A549 (cell line): ENCODE measurements around the gene KIAA1755.

Experiments used
- CEBPB ChIP-seq, 2 experiments: fragments of >200 bp in 1 of 2; sonication (Bioruptor Twin) in 1 of 2; formaldehyde crosslinking in 1 of 2; IDR thresholded peaks; 2 replicates each; pipeline ENCODE4 v1.6.1; 2012 to 2016
- CTCF ChIP-seq: fragments of >200 bp; sonication (Bioruptor Twin); formaldehyde crosslinking; IDR thresholded peaks from 3 replicates; pipeline ENCODE4 v1.5.1; 2016
- EP300 ChIP-seq, 2 experiments: fragments of >200 bp; sonication (Bioruptor Twin); formaldehyde crosslinking; IDR thresholded peaks; 2 replicates in 1 of 2; 3 replicates in 1 of 2; pipeline ENCODE4 v1.6.1; 2016 to 2017
- KDM5A ChIP-seq: fragments of 200-600 bp; sonication (generic); IDR thresholded peaks from 2 replicates; pipeline ENCODE4 v1.6.1; 2016; ENCODE audit warnings: antibody characterized with exemption, mild to moderate bottlenecking
- POLR2A ChIP-seq: IDR thresholded peaks from 2 replicates; pipeline ENCODE4 v1.6.1; 2012; ENCODE audit warnings: mild to moderate bottlenecking, low read length
- RCOR1 ChIP-seq: fragments of 150-350 bp; IDR thresholded peaks from 2 replicates; pipeline ENCODE4 v1.6.1; 2014; ENCODE audit warnings: antibody characterized with exemption, low read length, low read depth
- SMC3 ChIP-seq: fragments of >200 bp; sonication (Bioruptor Twin); formaldehyde crosslinking; IDR thresholded peaks from 3 replicates; pipeline ENCODE4 v1.6.1; 2018; ENCODE audit warnings: inconsistent platforms
- TF ChIP-seq, protein P1 (sequence below): fragments of 450-650 bp; IDR thresholded peaks from 2 replicates; pipeline ENCODE4 v1.6.1; 2014; ENCODE audit warnings: antibody characterized with exemption

GRCh38 chr20:38256966-38257365, 3.6 kb downstream of the KIAA1755 start:
- TF ChIP-seq CTCF (no peak), CEBPB (IDR thresholded peaks at IDR 0.05) (no peak), EP300 (IDR thresholded peaks at IDR 0.05) (no peak), RCOR1 (no peak), KDM5A (no peak), POLR2A (no peak), SMC3 (no peak)
- TF ChIP-seq, protein P1, sequence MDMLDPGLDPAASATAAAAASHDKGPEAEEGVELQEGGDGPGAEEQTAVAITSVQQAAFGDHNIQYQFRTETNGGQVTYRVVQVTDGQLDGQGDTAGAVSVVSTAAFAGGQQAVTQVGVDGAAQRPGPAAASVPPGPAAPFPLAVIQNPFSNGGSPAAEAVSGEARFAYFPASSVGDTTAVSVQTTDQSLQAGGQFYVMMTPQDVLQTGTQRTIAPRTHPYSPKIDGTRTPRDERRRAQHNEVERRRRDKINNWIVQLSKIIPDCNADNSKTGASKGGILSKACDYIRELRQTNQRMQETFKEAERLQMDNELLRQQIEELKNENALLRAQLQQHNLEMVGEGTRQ, result no peak
